Measurements from ENCODE around the gene RNF20.
"Not testable (repeated sequence)": the region's sequence is repeated elsewhere in the genome, so short reads cannot be mapped to it uniquely, and the experiment has no call there.

RNF20 gene

GRCh38 chr9:101587332-101588043 is 53.8 kb downstream of the RNF20 start:
- Histone ChIP-seq H3K36me3 (no peaks in the 10 kb centered on the region), H3K9me3 (no peaks in the 10 kb centered on the region), H3K4me1 (no peaks in the 10 kb centered on the region), H3K27me3 (peaks cover 4% of the 10 kb centered on the region; the same call in 1 of the 2 replicates), H3K4me3 (ENCODE audit: low read depth, low read length) (no peak overlapping the region)
- DNase-seq, result no peak
- no peak for TF ChIP-seq CTCF (IDR thresholded peaks at IDR 0.05; ENCODE audit: low read depth, low read length)

- H3K9me3 ChIP-seq; H3K4me3 ChIP-seq (ENCODE audit: low read depth, low read length); DNase-seq; H3K27me3 ChIP-seq; H3K36me3 ChIP-seq; H3K4me1 ChIP-seq: not testable (repeated sequence)
Measured at GRCh38 chr9:101590074-101590473, 56.4 kb downstream of the RNF20 start.

GRCh38 chr9:101590901-101591300 is 57.2 kb downstream of the RNF20 start:
- Histone ChIP-seq H3K27me3 (peaks cover 4% of the 10 kb centered on the region; the same call in 1 of the 2 replicates), H3K4me1 (no peaks in the 10 kb centered on the region), H3K36me3 (no peaks in the 10 kb centered on the region), H3K9me3 (no peaks in the 10 kb centered on the region), H3K4me3 (ENCODE audit: low read depth, low read length) (no peak overlapping the region)
- no peak for DNase-seq
- TF ChIP-seq CTCF (IDR thresholded peaks at IDR 0.05; ENCODE audit: low read depth, low read length), result no peak

GRCh38 chr9:101591787-101592446 is 58.3 kb downstream of the RNF20 start:
- Histone ChIP-seq H3K36me3 (no peaks in the 10 kb centered on the region), H3K27me3 (peaks cover 5% of the 10 kb centered on the region), H3K4me3 (ENCODE audit: low read depth, low read length) (no peak overlapping the region), H3K4me1 (no peaks in the 10 kb centered on the region), H3K9me3 (no peaks in the 10 kb centered on the region)
- no peak for DNase-seq
- TF ChIP-seq CTCF (IDR thresholded peaks at IDR 0.05; ENCODE audit: low read depth, low read length), result no peak

GRCh38 chr9:101592788-101593187 is 59.1 kb downstream of the RNF20 start:
- no peak for DNase-seq
- Histone ChIP-seq H3K4me3 (ENCODE audit: low read depth, low read length) (no peak overlapping the region), H3K27me3 (peaks cover 5% of the 10 kb centered on the region), H3K4me1 (no peaks in the 10 kb centered on the region), H3K36me3 (no peaks in the 10 kb centered on the region), H3K9me3 (no peaks in the 10 kb centered on the region)
- no peak for TF ChIP-seq CTCF (IDR thresholded peaks at IDR 0.05; ENCODE audit: low read depth, low read length)

GRCh38 chr9:101593345-101593744 is 59.7 kb downstream of the RNF20 start:
- DNase-seq, result no peak

More at GRCh38 chr9:101593345-101593744, 59.7 kb downstream of the RNF20 start:
- no peaks in the 10 kb centered on the region for H3K36me3 ChIP-seq
- TF ChIP-seq CTCF (IDR thresholded peaks at IDR 0.05; ENCODE audit: low read depth, low read length), result no peak
- no peak overlapping the region for H3K4me3 ChIP-seq (ENCODE audit: low read depth, low read length)
- H3K9me3 ChIP-seq, result no peaks in the 10 kb centered on the region
- no peaks in the 10 kb centered on the region for H3K4me1 ChIP-seq
- H3K27me3 ChIP-seq, result peaks cover 5% of the 10 kb centered on the region
